ENCODE results near the gene ELL.

GRCh38 chr19:18434411-18435175 is 87.3 kb downstream of the ELL start:
- no peak for TF ChIP-seq TSHZ2 (CRISPR knock-in tag; IDR thresholded peaks at IDR 0.05)
- TF ChIP-seq BACH2 (CRISPR knock-in tag; IDR thresholded peaks at IDR 0.05; ENCODE audit: borderline replicate concordance) = no peak
- no peak for TF ChIP-seq RARB (CRISPR knock-in tag; IDR thresholded peaks at IDR 0.05)
- no peak for TF ChIP-seq ESRRG (CRISPR knock-in tag; IDR thresholded peaks at IDR 0.05)
- no peak for TF ChIP-seq PATZ1 (CRISPR knock-in tag; IDR thresholded peaks at IDR 0.05; ENCODE audit: borderline replicate concordance)
- TF ChIP-seq CREB5 (CRISPR knock-in tag; IDR thresholded peaks at IDR 0.05; ENCODE audit: low read depth) = no peak
- no peak for TF ChIP-seq SNAI2 (CRISPR knock-in tag; IDR thresholded peaks at IDR 0.05)
- no peak for TF ChIP-seq ZNF8 (CRISPR knock-in tag; IDR thresholded peaks at IDR 0.05)
- TF ChIP-seq OSR1 (CRISPR knock-in tag; IDR thresholded peaks at IDR 0.05) = no peak
- no peak for TF ChIP-seq ZFP3 (CRISPR knock-in tag; IDR thresholded peaks at IDR 0.05)
- no peak for TF ChIP-seq POU6F1 (CRISPR knock-in tag; IDR thresholded peaks at IDR 0.05; ENCODE audit: borderline replicate concordance, low read depth)
- no peak for TF ChIP-seq GLIS3 (CRISPR knock-in tag; IDR thresholded peaks at IDR 0.05)
- no peak for TF ChIP-seq CSDC2 (CRISPR knock-in tag; IDR thresholded peaks at IDR 0.05)

Data from SK-N-SH treated with all-trans-retinoic acid at 6 μM for 48 hours (cell line).